Measurements from ENCODE around the gene SPATS2L.

DNA sequence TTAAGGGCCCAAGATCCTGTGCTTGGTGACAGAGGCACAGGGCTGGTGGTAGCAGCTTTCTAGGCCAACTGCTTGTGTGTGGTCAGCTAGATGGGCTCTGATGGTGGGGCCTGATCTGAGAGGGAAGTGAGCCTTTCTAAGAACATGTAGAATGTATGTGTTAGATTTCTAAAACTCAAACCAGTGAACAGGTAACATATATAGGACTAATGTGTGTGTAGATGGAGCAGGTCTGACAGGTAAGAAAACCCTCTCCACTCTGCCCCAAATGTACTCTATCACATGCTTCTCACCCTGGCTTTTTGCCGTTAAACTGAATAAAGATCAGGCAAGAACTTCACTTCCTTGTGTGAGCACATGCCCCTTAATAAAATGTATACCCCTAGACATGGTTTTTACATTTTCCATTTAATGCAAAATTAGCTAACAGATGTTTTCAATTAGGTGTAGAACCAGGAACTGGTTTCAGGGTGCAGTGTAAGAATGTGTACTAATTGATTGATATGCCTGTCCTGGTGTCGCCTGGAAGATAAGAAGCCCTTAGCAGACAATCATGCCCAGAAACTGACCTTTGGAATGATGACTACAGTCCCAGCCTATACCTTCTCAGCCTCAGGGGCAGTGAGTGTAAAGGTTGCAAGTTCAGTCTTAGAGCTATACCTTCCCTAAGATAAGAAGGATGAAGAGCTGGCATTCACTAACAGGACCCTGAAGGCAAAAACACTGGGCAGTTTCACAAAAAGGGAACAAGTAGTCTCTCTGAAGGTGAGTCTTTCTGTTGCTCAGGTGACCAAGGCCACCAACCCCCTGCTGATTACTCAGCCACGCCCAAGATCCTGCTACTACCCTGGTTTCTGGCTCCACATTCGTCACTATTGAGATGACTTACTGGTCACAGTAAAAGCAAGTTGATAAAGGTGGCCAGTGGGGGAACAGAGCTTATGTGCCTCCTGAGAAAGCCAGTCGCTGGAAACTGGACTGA is 71.2 kb downstream of the SPATS2L start:
- TF ChIP-seq, protein P1, sequence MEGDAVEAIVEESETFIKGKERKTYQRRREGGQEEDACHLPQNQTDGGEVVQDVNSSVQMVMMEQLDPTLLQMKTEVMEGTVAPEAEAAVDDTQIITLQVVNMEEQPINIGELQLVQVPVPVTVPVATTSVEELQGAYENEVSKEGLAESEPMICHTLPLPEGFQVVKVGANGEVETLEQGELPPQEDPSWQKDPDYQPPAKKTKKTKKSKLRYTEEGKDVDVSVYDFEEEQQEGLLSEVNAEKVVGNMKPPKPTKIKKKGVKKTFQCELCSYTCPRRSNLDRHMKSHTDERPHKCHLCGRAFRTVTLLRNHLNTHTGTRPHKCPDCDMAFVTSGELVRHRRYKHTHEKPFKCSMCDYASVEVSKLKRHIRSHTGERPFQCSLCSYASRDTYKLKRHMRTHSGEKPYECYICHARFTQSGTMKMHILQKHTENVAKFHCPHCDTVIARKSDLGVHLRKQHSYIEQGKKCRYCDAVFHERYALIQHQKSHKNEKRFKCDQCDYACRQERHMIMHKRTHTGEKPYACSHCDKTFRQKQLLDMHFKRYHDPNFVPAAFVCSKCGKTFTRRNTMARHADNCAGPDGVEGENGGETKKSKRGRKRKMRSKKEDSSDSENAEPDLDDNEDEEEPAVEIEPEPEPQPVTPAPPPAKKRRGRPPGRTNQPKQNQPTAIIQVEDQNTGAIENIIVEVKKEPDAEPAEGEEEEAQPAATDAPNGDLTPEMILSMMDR (IDR thresholded peaks at IDR 0.05): no peak
- TF ChIP-seq POLR2A (IDR thresholded peaks at IDR 0.05) (no peak), POLR2AphosphoS5 (IDR thresholded peaks at IDR 0.05) (no peak)

Measured in breast epithelium (tissue), 3 donors.